Activated T-cell treated with anti-CD3 and anti-CD28 coated beads, Interleukin-2, amount 50 U/mL, for 24 hours (primary cell): ENCODE results near the gene MAPK12.
"Not testable (repeated sequence)": the region's sequence is repeated elsewhere in the genome, so short reads cannot be mapped to it uniquely, and the experiment has no call there.

Experiments used
- DNase-seq: peaks from one replicate; pipeline ENCODE4 v3.0.0-alpha.2; 2020
- H3K27ac Mint-ChIP-seq: 2 replicates; pipeline ENCODE4 v1.8.0; 2020; ENCODE audit warnings: mild to moderate bottlenecking, mixed read lengths
- H3K27me3 Mint-ChIP-seq: 2 replicates; pipeline ENCODE4 v1.8.0; 2020; ENCODE audit warnings: mixed read lengths
- H3K36me3 Mint-ChIP-seq: 2 replicates; pipeline ENCODE4 v1.8.0; 2020; ENCODE audit warnings: low read depth, mixed read lengths
- H3K4me1 Mint-ChIP-seq: 2 replicates; pipeline ENCODE4 v1.8.0; 2020; ENCODE audit warnings: low read depth, mixed read lengths
- H3K4me3 Mint-ChIP-seq: 2 replicates; pipeline ENCODE4 v1.8.0; 2020; ENCODE audit warnings: mild to moderate bottlenecking, moderate library complexity, mixed read lengths
- H3K9me3 Mint-ChIP-seq: 2 replicates; pipeline ENCODE4 v1.8.0; 2020; ENCODE audit warnings: mixed read lengths

MAPK12 gene

GRCh38 chr22:50280022-50280707 lies 18.7 kb upstream of the MAPK12 start:
- no peak overlapping the region for H3K4me3 Mint-ChIP-seq
- no peaks in the 10 kb centered on the region for H3K9me3 Mint-ChIP-seq
- DNase-seq: no peak
- no peaks in the 10 kb centered on the region for H3K27me3 Mint-ChIP-seq
- H3K36me3 Mint-ChIP-seq: no peaks in the 10 kb centered on the region
- H3K27ac Mint-ChIP-seq: no peak overlapping the region
- no peaks in the 10 kb centered on the region for H3K4me1 Mint-ChIP-seq

DNA sequence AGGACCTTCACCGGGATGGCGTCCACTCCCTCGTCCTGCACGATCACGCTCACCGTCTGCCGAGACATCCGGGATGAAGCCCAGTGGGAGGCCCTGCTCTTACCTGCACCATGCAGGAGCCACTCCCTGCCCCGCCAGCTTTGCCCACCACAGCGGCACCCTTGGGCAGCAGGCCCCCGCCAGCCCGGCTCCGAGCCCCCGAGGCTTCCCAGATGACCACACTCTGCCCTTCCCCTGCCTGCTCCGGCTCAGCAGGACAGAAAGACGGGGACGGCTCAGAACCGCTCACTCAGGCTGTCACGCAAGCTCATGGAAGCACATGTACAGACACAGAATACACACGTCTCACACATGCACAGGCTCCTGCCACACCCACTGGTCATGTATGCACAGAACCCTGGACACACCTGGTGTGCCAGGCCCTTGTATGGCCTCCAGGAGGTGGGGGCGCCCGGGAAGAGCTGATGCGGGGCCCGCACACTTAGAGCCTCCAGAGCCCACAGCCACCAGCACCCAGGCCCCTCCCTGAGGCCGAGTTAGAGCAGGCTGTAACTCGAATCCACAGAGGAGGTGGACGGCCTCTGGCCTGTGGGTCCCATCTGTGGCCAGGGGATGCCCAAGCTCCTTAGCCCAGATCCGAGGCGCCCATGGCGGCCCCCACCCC lies 17.6 kb upstream of the MAPK12 start:
- Mint-ChIP-seq H3K36me3 (no peaks in the 10 kb centered on the region), H3K9me3 (no peaks in the 10 kb centered on the region), H3K27ac (no peak overlapping the region)

DNA sequence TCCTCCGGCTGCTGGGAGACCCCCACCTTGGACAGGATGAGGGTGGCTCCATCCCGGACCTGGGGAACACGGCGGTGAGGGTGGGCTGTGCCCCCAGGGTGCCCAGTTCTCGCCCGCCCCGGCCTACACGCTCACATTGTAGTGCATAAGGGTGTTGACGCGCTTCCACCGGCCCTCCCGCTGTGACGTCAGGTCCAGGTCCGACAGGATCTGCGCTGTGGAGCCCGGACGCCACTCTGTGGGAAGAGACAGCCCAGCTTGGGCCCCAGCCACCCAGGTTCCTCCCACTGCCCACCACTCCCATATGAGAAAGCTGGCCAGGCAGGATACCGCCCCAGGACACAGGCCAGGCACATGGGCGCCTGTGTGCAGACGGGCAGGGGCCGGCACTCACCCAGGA lies 17.0 kb upstream of the MAPK12 start:
- H3K36me3 Mint-ChIP-seq: no peaks in the 10 kb centered on the region
- peaks cover 4% of the 10 kb centered on the region for H3K4me1 Mint-ChIP-seq
- no peak overlapping the region for H3K27ac Mint-ChIP-seq
- no peak for DNase-seq
- H3K27me3 Mint-ChIP-seq: no peaks in the 10 kb centered on the region
- no peaks in the 10 kb centered on the region for H3K9me3 Mint-ChIP-seq
- H3K4me3 Mint-ChIP-seq: no peak overlapping the region

More for the DNA sequence above, 17.6 kb upstream of the MAPK12 start:
- no peak for DNase-seq
- H3K4me3 Mint-ChIP-seq: no peak overlapping the region
- peaks cover 2% of the 10 kb centered on the region for H3K4me1 Mint-ChIP-seq
- no peaks in the 10 kb centered on the region for H3K27me3 Mint-ChIP-seq

- no peak overlapping the region for H3K27ac Mint-ChIP-seq
Measured at GRCh38 chr22:50277761-50278160, 16.3 kb upstream of the MAPK12 start.

GRCh38 chr22:50276143-50276542 lies 14.7 kb upstream of the MAPK12 start:
- Mint-ChIP-seq H3K27me3 (peaks cover 6% of the 10 kb centered on the region), H3K27ac (no peak overlapping the region), H3K9me3 (no peaks in the 10 kb centered on the region), H3K4me1 (peaks cover 5% of the 10 kb centered on the region), H3K4me3 (no peak overlapping the region), H3K36me3 (no peaks in the 10 kb centered on the region)
- no peak for DNase-seq

More at GRCh38 chr22:50277761-50278160, 16.3 kb upstream of the MAPK12 start:
- no peak for DNase-seq
- peaks cover 2% of the 10 kb centered on the region for H3K27me3 Mint-ChIP-seq
- H3K4me1 Mint-ChIP-seq: peaks cover 4% of the 10 kb centered on the region
- H3K36me3 Mint-ChIP-seq: no peaks in the 10 kb centered on the region
- H3K9me3 Mint-ChIP-seq: no peaks in the 10 kb centered on the region
- H3K4me3 Mint-ChIP-seq: no peak overlapping the region

- peaks cover 6% of the 10 kb centered on the region for H3K27me3 Mint-ChIP-seq
- no peak for DNase-seq
- H3K4me3 Mint-ChIP-seq: no peak overlapping the region
- H3K9me3 Mint-ChIP-seq: no peaks in the 10 kb centered on the region
- no peak overlapping the region for H3K27ac Mint-ChIP-seq
- peaks cover 10% of the 10 kb centered on the region for H3K4me1 Mint-ChIP-seq
- H3K36me3 Mint-ChIP-seq: no peaks in the 10 kb centered on the region
Measured at GRCh38 chr22:50275181-50276055, 13.9 kb upstream of the MAPK12 start.

GRCh38 chr22:50274771-50275170 lies 13.3 kb upstream of the MAPK12 start:
- Mint-ChIP-seq H3K4me1 (peaks cover 11% of the 10 kb centered on the region), H3K36me3 (no peaks in the 10 kb centered on the region), H3K27ac (no peak overlapping the region), H3K27me3 (peaks cover 6% of the 10 kb centered on the region), H3K4me3 (no peak overlapping the region), H3K9me3 (no peaks in the 10 kb centered on the region)
- no peak for DNase-seq

DNA sequence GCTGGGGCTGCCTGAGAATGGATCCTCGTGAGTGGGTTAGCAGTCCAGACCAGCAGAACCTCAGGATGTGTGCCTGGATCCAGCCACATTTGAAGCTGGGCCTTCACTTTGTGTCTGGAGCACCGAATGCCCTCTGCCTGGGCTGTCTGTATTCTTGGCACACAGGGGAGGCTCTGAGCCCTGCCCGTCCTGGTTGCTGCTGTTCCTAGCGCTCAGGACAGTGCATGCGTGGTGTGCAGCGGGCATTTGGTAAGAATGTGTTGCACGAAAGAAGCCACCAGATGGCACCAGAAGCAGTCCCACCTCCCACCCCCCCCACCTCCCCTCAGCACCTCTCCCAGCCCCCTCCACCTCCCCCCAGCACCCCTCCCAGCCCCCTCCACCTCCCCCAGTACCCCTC lies 12.8 kb upstream of the MAPK12 start:
- Mint-ChIP-seq H3K9me3 (no peaks in the 10 kb centered on the region), H3K36me3 (no peaks in the 10 kb centered on the region), H3K4me3 (no peak overlapping the region), H3K4me1 (peaks cover 13% of the 10 kb centered on the region), H3K27ac (no peak overlapping the region), H3K27me3 (peaks cover 6% of the 10 kb centered on the region)
- DNase-seq: peak; percentile 56

- H3K4me3 Mint-ChIP-seq, H3K27ac Mint-ChIP-seq, H3K9me3 Mint-ChIP-seq, H3K36me3 Mint-ChIP-seq, DNase-seq, H3K27me3 Mint-ChIP-seq: not testable (repeated sequence)
- H3K4me1 Mint-ChIP-seq: peaks cover 14% of the 10 kb centered on the region
Measured at GRCh38 chr22:50273781-50274180, 12.3 kb upstream of the MAPK12 start.

GRCh38 chr22:50273352-50273751 lies 11.9 kb upstream of the MAPK12 start:
- H3K27me3 Mint-ChIP-seq, H3K9me3 Mint-ChIP-seq, DNase-seq, H3K36me3 Mint-ChIP-seq, H3K4me3 Mint-ChIP-seq, H3K27ac Mint-ChIP-seq: not testable (repeated sequence)
- peaks cover 17% of the 10 kb centered on the region for H3K4me1 Mint-ChIP-seq

DNA sequence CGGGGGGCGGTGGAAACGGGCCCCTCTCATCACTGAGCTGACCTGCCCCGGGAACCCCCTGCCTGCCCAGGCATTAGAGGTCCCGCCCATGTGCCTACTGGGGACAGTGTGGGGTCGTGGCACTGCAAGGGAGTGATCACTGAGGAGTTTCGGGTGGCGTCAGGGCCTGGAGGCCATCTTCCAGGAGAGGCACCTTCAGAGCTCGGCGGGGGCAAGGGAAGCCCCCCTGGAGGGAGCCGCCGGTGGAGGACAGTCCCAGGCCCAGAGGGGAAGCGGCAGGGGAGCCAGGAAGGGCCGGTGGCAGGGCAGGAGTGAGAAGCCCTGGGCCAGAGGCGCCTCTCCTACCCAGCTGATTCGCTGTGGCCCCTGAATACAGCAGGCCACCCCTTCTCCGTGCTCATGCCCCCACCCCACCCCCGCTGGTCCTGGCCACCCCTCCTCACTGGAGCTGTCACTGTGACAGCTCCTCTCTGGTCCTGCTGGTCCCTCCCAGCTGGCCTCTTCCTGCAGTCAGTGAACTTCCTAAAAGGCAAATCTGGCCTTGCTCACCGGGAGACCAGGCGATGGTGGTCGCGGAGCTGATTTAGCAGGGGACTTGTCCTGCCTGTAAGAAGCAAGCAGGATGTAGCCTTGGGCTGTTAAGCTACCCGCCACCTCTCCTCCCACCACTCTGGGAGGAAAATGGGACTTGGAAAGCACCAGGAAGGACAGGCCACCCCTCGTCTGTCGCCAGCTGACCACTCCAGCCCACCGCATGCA lies 10.7 kb upstream of the MAPK12 start:
- Mint-ChIP-seq H3K4me3 (no peak overlapping the region), H3K9me3 (no peaks in the 10 kb centered on the region), H3K36me3 (no peaks in the 10 kb centered on the region), H3K4me1 (peaks cover 21% of the 10 kb centered on the region), H3K27ac (no peak overlapping the region), H3K27me3 (peaks cover 10% of the 10 kb centered on the region)
- no peak for DNase-seq

DNA sequence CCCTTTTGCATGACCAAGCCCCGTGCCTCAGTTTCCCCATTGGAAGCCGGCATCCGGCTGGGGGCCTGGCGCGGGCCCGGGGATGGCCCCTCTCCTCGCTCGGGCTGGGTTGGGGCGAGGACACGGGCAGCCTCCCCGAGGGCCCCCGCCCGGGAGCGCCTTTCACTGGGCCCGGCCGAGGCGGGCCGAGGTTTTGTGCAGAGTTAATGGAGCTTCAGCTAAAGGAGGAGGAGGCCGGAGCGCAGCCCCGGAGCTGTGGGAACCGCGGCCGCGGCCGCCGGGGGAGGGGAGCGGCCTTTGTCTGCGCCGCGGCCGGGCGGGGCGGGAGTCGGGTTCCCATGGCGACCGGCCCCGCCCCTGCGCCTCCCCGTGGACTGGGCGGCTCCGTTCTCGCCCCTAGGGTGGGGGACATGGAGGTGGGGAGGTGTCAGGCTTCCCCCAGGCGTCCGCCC lies 10.1 kb upstream of the MAPK12 start:
- no peaks in the 10 kb centered on the region for H3K9me3 Mint-ChIP-seq

DNA sequence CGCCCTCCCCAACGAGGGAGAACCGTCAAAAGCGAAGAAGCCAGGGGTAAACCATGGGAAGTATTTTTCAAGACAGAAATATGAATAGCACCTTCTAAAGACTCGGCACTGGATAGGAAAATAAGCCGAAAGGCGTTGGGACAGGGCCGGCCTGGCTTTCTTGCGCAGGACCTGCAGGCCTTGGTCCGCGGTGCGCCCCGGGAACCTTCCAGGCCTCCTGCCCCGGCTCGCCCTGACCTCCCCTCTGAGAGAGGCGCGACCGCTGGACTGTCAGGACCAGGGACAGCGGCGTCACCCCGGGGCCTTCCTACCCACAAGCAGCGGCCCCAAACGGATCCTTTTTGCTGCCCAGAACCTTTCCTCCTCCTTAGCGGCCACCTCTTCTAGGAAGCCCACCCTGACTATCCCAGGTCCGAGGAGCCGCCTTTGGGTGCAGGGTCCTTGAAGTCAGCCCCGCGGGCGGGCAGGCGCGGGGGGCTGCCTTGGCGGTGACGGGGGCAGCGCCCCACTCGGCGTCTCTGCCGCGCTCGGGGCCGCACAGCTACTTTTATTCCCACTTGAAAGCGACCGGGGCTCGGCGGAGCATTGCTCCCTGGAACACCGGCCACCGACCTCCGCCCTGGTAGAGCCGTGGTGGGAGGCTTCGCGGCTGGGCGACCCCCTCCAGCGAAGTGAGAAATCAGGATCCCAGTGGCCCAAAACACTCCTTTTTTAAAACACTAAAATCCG lies 9.3 kb upstream of the MAPK12 start:
- Mint-ChIP-seq H3K27ac (no peak overlapping the region), H3K4me1 (peaks cover 21% of the 10 kb centered on the region), H3K27me3 (peaks cover 10% of the 10 kb centered on the region), H3K4me3 (peak overlapping the region; percentile 69), H3K9me3 (no peaks in the 10 kb centered on the region), H3K36me3 (no peaks in the 10 kb centered on the region)
- peak; percentile 79 for DNase-seq

More for the DNA sequence above, 10.1 kb upstream of the MAPK12 start:
- H3K36me3 Mint-ChIP-seq: no peaks in the 10 kb centered on the region
- peaks cover 21% of the 10 kb centered on the region for H3K4me1 Mint-ChIP-seq
- no peak overlapping the region for H3K4me3 Mint-ChIP-seq
- DNase-seq: peak; percentile 70
- no peak overlapping the region for H3K27ac Mint-ChIP-seq
- H3K27me3 Mint-ChIP-seq: peaks cover 10% of the 10 kb centered on the region
